Neuron (in vitro differentiated cells): ENCODE results near the gene WNT7B.

Experiments used
- H2AFZ ChIP-seq: one replicate; pipeline ENCODE4 v1.6.1; 2013; ENCODE audit warnings: low read depth, mild to moderate bottlenecking, inconsistent platforms, low read length, moderate library complexity
- H3K27me3 ChIP-seq: one replicate; pipeline ENCODE4 v1.6.1; 2013; ENCODE audit warnings: low read length; ENCODE audit not compliant: insufficient read depth
- H3K36me3 ChIP-seq: one replicate; pipeline ENCODE4 v1.6.1; 2013; ENCODE audit warnings: low read length; ENCODE audit not compliant: insufficient read depth
- H3K4me1 ChIP-seq: one replicate; pipeline ENCODE4 v1.6.1; 2013; ENCODE audit warnings: low read length; ENCODE audit not compliant: insufficient read depth
- H3K4me3 ChIP-seq: 2 replicates; pipeline ENCODE4 v1.5.1; 2013; ENCODE audit warnings: mild to moderate bottlenecking, low read length, moderate library complexity
- H3K9me3 ChIP-seq: one replicate; pipeline ENCODE4 v1.6.1; 2013; ENCODE audit warnings: low read length

The WNT7B gene

DNA sequence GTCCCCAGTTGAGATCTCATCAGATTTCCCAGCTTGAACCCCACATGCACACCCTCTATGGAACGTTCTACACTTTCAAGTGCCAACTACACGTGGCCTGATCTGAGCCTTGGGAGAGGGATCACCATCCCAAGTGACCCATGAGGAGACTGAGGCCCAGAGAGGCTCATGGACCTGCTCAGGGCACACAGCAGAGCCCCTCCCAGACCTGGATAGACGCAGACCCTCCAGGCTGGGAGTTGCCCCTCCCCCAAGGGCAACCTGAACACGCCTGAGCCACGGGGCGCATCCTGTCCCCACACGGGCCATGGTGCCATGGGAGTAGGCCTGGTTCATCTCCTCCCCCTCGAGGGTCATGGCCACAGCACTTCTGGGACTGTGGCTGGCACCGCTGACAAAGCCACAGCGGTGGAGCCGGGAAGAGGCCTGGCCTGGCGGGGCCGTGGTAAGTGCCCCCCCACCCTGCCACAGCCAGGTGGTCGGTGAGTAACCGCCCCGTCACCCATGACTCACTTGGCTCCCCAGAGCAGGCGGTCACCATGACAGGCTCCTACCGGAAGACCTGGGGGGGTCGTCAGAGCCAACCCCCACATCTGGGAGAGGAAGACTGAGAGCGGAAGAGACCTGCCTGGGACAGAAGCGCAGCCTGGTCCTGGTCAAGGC is 8.1 kb downstream of the WNT7B start:
- Histone ChIP-seq H3K9me3 (peaks cover 4% of the 10 kb centered on the region), H3K4me1 (peaks cover 40% of the 10 kb centered on the region), H3K4me3 (no peak overlapping the region), H3K27me3 (peaks cover 2% of the 10 kb centered on the region), H3K36me3 (no peaks in the 10 kb centered on the region), H2AFZ (no peak overlapping the region)

GRCh38 chr22:45968003-45968650 is 8.8 kb downstream of the WNT7B start:
- no peaks in the 10 kb centered on the region for H3K27me3 ChIP-seq
- H3K9me3 ChIP-seq: peaks cover 4% of the 10 kb centered on the region
- peaks cover 37% of the 10 kb centered on the region for H3K4me1 ChIP-seq
- no peaks in the 10 kb centered on the region for H3K36me3 ChIP-seq
- H2AFZ ChIP-seq: no peak overlapping the region
- no peak overlapping the region for H3K4me3 ChIP-seq

GRCh38 chr22:45966895-45967365 is 10.0 kb downstream of the WNT7B start:
- no peaks in the 10 kb centered on the region for H3K36me3 ChIP-seq
- no peaks in the 10 kb centered on the region for H3K9me3 ChIP-seq
- H3K4me1 ChIP-seq: peaks cover 37% of the 10 kb centered on the region
- H3K27me3 ChIP-seq: no peaks in the 10 kb centered on the region
- no peak overlapping the region for H3K4me3 ChIP-seq
- no peak overlapping the region for H2AFZ ChIP-seq

GRCh38 chr22:45966320-45966894 is 10.6 kb downstream of the WNT7B start:
- peaks cover 33% of the 10 kb centered on the region for H3K4me1 ChIP-seq
- H3K27me3 ChIP-seq: no peaks in the 10 kb centered on the region
- H2AFZ ChIP-seq: no peak overlapping the region

DNA sequence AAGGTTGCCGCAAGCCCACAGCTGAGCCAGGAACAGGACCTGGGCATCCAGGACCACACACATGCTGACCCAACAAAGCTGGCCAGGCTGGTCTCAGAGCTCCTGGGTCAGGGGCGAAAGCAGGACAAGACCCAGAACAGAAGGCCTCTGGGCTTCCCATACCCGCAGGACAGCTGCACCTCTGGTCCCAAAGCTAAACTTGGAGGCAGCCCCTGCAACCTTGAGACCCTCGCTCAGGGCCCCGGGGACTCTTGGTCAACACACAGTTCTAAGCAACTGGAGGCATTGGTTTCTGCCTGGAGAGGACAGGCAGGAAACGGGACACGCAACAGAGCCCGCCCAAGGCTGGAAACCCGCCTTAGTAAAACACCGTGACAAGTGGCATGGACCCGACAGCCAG is 11.4 kb downstream of the WNT7B start:
- no peaks in the 10 kb centered on the region for H3K9me3 ChIP-seq
- H3K4me1 ChIP-seq: peaks cover 27% of the 10 kb centered on the region
- H3K27me3 ChIP-seq: no peaks in the 10 kb centered on the region
- no peaks in the 10 kb centered on the region for H3K36me3 ChIP-seq
- no peak overlapping the region for H2AFZ ChIP-seq
- H3K4me3 ChIP-seq: no peak overlapping the region

More at GRCh38 chr22:45966320-45966894, 10.6 kb downstream of the WNT7B start:
- H3K36me3 ChIP-seq: no peaks in the 10 kb centered on the region
- no peak overlapping the region for H3K4me3 ChIP-seq
- H3K9me3 ChIP-seq: no peaks in the 10 kb centered on the region

DNA sequence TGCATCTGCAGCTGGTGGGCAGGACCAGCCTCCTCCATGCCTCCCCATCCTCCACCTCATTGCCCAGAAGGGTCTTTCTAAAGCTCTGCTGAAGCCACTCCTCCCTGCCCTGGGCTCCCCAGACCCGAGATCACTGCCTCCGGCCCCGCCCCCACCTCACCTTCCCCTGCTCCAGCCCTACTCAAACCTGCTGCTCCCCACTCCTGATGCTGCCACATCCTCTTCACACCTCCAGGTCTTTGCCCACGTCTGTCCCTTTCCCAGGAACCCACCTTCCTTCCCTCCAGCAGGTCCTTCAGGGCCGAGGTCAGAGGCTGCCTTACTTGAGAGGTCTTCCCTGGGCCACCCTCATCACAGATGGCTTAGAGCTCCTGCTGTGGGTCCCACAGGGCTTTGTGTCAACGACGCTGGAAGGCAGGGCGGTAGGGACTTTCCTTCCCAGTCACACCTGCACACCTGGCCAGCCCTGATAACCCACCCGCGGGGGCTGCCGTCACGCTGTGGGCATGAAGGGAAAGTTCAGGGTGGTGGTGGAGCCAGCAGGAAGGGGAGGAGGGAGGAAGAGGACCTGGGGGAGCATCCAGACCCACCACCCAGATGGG is 11.9 kb downstream of the WNT7B start:
- Histone ChIP-seq H3K27me3 (no peaks in the 10 kb centered on the region), H2AFZ (no peak overlapping the region), H3K4me3 (no peak overlapping the region), H3K36me3 (no peaks in the 10 kb centered on the region), H3K4me1 (peaks cover 22% of the 10 kb centered on the region), H3K9me3 (no peaks in the 10 kb centered on the region)

- no peaks in the 10 kb centered on the region for H3K27me3 ChIP-seq
These were observed 12.6 kb downstream of the WNT7B start for GRCh38 chr22:45964372-45964771.

DNA sequence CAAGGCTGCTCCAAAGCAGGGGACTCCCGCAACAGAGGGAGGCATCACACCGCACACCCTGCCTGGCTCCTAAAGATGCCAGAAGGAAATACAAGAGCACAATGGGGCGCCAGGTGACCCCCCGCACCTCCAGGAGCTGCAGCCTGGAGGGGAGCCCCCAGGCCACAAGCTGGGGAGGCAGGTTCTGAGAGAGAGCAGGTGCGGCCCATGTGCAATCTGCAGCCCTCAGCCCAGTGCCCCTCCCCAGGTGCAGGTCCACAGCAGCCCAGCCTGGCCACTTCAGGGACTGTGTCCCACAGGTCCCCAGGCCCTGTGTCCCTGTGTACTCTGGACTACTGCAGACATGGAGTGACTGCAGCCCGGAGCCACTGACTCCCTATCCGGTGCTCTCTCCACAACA is 13.1 kb downstream of the WNT7B start:
- no peak overlapping the region for H3K4me3 ChIP-seq
- H3K27me3 ChIP-seq: no peaks in the 10 kb centered on the region
- H2AFZ ChIP-seq: no peak overlapping the region
- peaks cover 12% of the 10 kb centered on the region for H3K4me1 ChIP-seq
- no peaks in the 10 kb centered on the region for H3K9me3 ChIP-seq
- H3K36me3 ChIP-seq: no peaks in the 10 kb centered on the region

More at GRCh38 chr22:45964372-45964771, 12.6 kb downstream of the WNT7B start:
- H2AFZ ChIP-seq: no peak overlapping the region
- H3K4me3 ChIP-seq: no peak overlapping the region
- no peaks in the 10 kb centered on the region for H3K9me3 ChIP-seq
- H3K4me1 ChIP-seq: peaks cover 16% of the 10 kb centered on the region
- H3K36me3 ChIP-seq: no peaks in the 10 kb centered on the region

- H3K4me1 ChIP-seq: peaks cover 12% of the 10 kb centered on the region
- H3K27me3 ChIP-seq: no peaks in the 10 kb centered on the region
- no peak overlapping the region for H3K4me3 ChIP-seq
- H2AFZ ChIP-seq: no peak overlapping the region
- no peaks in the 10 kb centered on the region for H3K36me3 ChIP-seq
- no peaks in the 10 kb centered on the region for H3K9me3 ChIP-seq
These were observed 14.1 kb downstream of the WNT7B start for GRCh38 chr22:45962756-45963324.

DNA sequence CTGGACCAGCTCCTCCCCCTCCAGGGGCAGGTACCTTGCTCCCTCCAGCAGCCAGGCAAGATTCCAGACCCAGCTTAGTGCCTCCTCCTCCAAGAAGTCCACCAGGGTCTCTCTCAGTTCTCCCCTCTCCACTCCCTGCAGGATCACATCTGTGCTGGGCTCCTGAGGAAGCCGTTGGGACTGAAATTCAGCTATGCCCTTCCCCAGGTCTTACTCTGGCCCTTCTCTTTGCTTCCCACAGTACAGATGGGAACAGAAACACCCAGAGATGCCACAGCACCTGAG is 14.6 kb downstream of the WNT7B start:
- H3K9me3 ChIP-seq: no peaks in the 10 kb centered on the region
- H3K4me3 ChIP-seq: no peak overlapping the region
- no peak overlapping the region for H2AFZ ChIP-seq
- no peaks in the 10 kb centered on the region for H3K36me3 ChIP-seq
- no peaks in the 10 kb centered on the region for H3K27me3 ChIP-seq
- H3K4me1 ChIP-seq: peaks cover 11% of the 10 kb centered on the region

DNA sequence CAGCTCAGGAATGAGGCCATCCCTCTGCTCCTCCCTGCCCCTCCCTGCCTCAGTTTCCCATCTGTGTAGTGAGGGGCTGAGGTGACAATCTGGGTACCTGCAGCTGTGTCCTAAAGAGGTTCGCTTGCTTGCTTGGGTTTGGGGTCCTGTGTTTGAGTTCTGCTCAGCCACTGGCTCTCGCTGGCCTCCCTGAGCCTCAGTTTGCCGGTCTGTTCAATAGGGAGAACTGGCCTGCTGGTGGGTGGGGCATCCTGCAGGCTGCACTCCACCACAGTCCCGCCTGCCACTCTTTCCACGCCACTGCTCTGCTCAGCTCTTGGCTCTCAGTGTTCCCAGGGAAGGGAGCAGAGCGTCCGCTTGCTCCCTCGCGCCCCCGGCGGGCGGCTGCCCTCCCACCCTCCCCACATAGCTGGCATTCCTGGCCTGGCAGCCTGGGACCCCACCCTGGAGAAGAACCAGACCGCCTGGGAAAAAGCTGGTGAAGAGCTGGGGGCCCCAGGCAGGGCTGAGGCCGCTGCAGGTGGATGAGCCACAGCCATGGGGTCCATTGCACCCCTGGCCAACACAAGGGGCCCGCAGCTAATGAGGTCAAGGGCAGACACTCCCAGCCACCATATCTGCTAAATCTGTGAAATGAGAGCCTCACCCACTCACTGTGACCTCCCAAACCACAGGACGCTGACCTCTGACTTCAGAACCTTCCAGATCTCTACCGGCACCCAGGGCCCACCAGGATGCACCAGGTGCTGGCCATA is 15.1 kb downstream of the WNT7B start:
- H3K4me3 ChIP-seq: no peak overlapping the region
- H3K4me1 ChIP-seq: peaks cover 5% of the 10 kb centered on the region
- no peaks in the 10 kb centered on the region for H3K27me3 ChIP-seq
- H3K9me3 ChIP-seq: no peaks in the 10 kb centered on the region
- no peak overlapping the region for H2AFZ ChIP-seq
- no peaks in the 10 kb centered on the region for H3K36me3 ChIP-seq

GRCh38 chr22:45960477-45961386 is 16.2 kb downstream of the WNT7B start:
- H3K4me3 ChIP-seq: no peak overlapping the region
- no peaks in the 10 kb centered on the region for H3K9me3 ChIP-seq
- H3K4me1 ChIP-seq: peaks cover 3% of the 10 kb centered on the region
- H2AFZ ChIP-seq: no peak overlapping the region
- H3K27me3 ChIP-seq: no peaks in the 10 kb centered on the region
- no peaks in the 10 kb centered on the region for H3K36me3 ChIP-seq
